ENCODE data around the gene HSD11B2. TPM values are rescaled to one million over a fixed set of nuclear protein-coding genes. Genes with fewer than 3 reads are reported as not detected.

The HSD11B2 gene
- total and polyA plus RNA-seq, 3 experiments from 2014 or later = 1.1 to 1.5 TPM; not detected in 1

DNA sequence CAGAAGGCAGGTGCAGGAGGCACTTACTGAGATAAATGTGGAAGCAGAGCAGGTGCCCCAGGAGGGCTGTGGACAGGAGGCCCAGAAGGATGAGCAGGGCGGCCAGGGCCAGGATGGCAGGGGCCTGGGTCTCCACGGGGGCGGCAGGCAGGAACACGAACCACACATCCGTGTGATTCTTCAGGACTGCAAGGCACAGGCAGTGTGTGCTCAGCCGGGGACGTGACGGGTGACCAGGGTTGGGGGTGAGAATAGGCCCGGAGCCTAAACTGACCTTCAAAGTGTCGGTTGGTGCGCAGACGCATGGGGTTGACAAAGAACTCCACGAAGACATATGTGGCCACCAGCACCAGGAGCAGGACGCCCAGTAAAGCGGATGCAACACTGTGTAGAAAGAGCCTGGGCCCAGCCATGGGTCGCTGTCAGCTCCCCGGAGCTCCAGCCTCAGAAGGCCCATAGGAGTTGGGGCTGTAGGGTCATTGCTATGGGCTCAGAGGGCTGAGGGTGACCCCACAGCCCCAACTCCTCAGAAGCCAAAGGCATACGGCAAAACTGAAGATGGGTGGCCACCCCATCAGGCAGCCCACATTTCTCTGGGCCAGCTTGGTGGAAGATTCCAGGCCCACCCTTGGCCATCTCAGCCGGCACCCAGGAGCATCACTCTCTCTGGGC lies 32.2 kb upstream of the HSD11B2 start:
- no peak overlapping the region for H3K4me3 Mint-ChIP-seq
- no peaks in the 10 kb centered on the region for H3K36me3 ChIP-seq (ENCODE audit: insufficient read depth, low read length)
- no peaks in the 10 kb centered on the region for H3K9me3 Mint-ChIP-seq
- H3K27me3 ChIP-seq (ENCODE audit: insufficient read depth, low read length, poor library complexity, severe bottlenecking) = peaks cover 17% of the 10 kb centered on the region
- H3K27ac ChIP-seq (ENCODE audit: low read depth, low read length) = no peak overlapping the region
- H3K4me3 ChIP-seq (ENCODE audit: low read length) = no peak overlapping the region
- H3K27ac Mint-ChIP-seq = no peak overlapping the region
- peaks cover 5% of the 10 kb centered on the region for H3K4me1 ChIP-seq (ENCODE audit: insufficient read depth, low read length)
- POLR2A ChIA-PET = no interaction called here
- H3K4me1 Mint-ChIP-seq = peaks cover 0 to 10% (median 4%) of the 10 kb centered on the region in 3 donors
- no peaks in the 10 kb centered on the region for H3K9me3 ChIP-seq (ENCODE audit: low read length)
- CTCF ChIA-PET = no interaction called here
- peaks cover 22 to 34% of the 10 kb centered on the region in 2 donors for H3K27me3 Mint-ChIP-seq
- no peaks in the 10 kb centered on the region for H3K36me3 Mint-ChIP-seq
- DNase-seq = no peak

DNA sequence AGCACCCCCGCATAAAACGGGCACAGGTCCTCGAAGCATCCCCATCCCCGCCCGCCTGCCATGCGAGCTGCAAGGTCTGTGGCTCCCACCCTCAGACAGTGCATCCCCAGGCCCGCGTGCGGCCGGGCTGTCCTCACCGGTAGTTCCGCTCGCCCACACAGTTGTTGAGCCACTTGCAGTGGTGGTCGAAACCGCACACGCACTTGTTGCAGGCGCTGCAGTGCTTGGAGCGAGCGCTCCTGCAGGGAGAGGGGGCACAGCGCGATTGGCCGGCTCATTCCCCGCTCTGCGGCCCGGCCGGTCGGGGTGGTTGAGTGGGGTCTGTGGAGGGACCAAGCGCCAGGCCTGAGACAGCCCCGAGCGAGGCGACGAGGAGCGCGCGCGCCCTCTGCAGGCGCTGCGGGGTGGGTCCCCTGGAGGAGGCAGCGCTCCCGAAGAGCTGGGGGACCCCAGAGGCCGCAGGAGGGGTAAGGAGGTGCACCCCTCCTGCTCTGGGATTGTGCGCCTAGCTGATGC lies 31.6 kb upstream of the HSD11B2 start:
- Mint-ChIP-seq H3K36me3 (no peaks in the 10 kb centered on the region), H3K27me3 (peaks cover 19 to 28% of the 10 kb centered on the region in 2 donors), H3K4me3 (no peak overlapping the region), H3K9me3 (no peaks in the 10 kb centered on the region), H3K27ac (no peak overlapping the region), H3K4me1 (peaks cover 0 to 4% (median under 1%) of the 10 kb centered on the region in 3 donors)
- no peaks in the 10 kb centered on the region for H3K36me3 ChIP-seq (ENCODE audit: insufficient read depth, low read length)
- H3K27ac ChIP-seq (ENCODE audit: low read depth, low read length) = no peak overlapping the region
- H3K27me3 ChIP-seq (ENCODE audit: insufficient read depth, low read length, poor library complexity, severe bottlenecking) = peaks cover 11% of the 10 kb centered on the region
- H3K9me3 ChIP-seq (ENCODE audit: low read length) = no peaks in the 10 kb centered on the region
- no peaks in the 10 kb centered on the region for H3K4me1 ChIP-seq (ENCODE audit: insufficient read depth, low read length)
- ChIA-PET POLR2A (no interaction called here), CTCF (interaction anchor here (0.6 to 1.3 kb wide), 3 partner anchors 9 to 116 kb away, joined by 3 to 4 read pairs (median 3); no protein-coding TSS in a partner anchor)
- peak in 4 of 5 donors; percentile 14 to 36 (median 24) for DNase-seq
- no peak overlapping the region for H3K4me3 ChIP-seq (ENCODE audit: low read length)

DNA sequence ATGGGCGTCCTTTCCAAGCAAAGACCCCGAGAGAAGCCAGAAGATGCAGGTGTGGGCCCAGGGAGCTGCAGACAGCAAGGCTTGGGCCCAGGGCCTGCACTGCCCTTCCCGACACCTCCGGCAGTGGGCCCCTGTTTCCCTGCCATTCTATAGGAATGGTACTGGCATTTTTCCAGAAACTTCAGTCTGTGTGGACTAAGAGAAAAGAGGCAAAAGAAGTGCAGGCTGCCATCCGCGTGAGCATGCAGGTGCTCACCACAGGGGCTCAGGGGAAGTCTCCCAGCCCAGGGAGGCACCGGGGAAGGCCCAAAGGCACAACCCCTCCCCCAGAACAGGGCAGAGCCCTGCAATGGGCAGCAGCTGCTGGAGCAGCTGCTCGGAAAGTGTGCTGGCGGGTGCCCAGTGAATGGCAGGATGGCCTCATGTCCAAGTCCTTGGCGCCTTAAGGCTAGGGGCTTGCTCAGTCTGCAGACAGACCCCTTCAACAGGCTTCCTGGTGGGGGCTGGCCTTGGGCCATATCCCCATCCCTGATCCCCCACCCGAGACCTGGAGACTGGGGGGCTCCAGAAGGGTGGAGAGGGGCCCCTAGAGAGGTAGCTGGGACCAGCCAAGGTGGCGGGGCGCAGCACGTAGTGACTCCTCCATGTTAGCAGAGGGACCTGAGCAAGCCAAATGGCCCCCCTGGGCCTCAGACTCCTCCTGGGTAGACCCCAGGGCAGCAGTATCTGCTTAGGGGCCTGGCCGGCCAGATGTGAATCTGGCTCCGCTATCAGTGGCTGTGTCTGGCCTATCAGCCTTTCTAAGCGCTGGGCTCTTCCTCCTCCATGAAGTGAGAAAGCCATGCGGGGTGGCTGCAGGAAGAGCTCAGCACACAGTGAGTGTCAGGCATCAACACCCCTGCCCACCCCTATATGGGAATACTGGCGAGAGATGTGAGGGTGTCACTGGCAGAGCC lies 30.9 kb upstream of the HSD11B2 start:
- H3K9me3 Mint-ChIP-seq = no peaks in the 10 kb centered on the region
- Histone ChIP-seq H3K27ac (ENCODE audit: low read depth, low read length) (no peak overlapping the region), H3K27me3 (ENCODE audit: insufficient read depth, low read length, poor library complexity, severe bottlenecking) (peaks cover 6% of the 10 kb centered on the region), H3K4me1 (ENCODE audit: insufficient read depth, low read length) (no peaks in the 10 kb centered on the region), H3K36me3 (ENCODE audit: insufficient read depth, low read length) (no peaks in the 10 kb centered on the region), H3K9me3 (ENCODE audit: low read length) (no peaks in the 10 kb centered on the region), H3K4me3 (ENCODE audit: low read length) (no peak overlapping the region)
- ChIA-PET CTCF (interaction anchor here (0.6 to 1.3 kb wide), 3 partner anchors 9 to 116 kb away, joined by 3 to 4 read pairs (median 3); no protein-coding TSS in a partner anchor), POLR2A (no interaction called here)
- H3K4me3 Mint-ChIP-seq = no peak overlapping the region
- peaks cover 0 to 3% (median 0%) of the 10 kb centered on the region in 3 donors for H3K4me1 Mint-ChIP-seq
- H3K27ac Mint-ChIP-seq = no peak overlapping the region
- H3K36me3 Mint-ChIP-seq = no peaks in the 10 kb centered on the region
- peaks cover 15 to 27% of the 10 kb centered on the region in 2 donors for H3K27me3 Mint-ChIP-seq
- DNase-seq = no peak

DNA sequence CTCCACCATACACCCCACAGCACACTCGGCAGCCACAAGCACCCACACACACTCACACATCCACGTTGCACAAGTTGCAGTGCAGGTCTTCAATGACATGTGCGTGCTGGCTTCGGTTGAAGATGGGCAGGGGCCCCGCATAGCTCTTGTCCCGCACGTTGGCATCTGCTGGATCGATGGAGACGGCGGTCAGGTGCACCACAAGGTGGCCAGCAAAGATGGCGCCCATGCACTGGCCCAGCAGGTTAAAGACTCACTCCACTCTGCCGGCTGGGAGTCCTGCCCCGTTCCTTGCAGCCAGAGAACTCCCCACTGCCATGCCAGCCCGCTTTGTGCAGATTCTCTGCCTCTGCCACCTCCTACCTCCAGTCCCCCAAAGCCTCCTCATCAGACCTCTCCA lies 30.0 kb upstream of the HSD11B2 start:
- Mint-ChIP-seq H3K9me3 (no peaks in the 10 kb centered on the region), H3K36me3 (no peaks in the 10 kb centered on the region), H3K4me3 (no peak overlapping the region), H3K4me1 (no peaks in the 10 kb centered on the region), H3K27ac (no peak overlapping the region), H3K27me3 (peaks cover 9 to 20% of the 10 kb centered on the region in 2 donors)
- no peaks in the 10 kb centered on the region for H3K4me1 ChIP-seq (ENCODE audit: insufficient read depth, low read length)
- no peak overlapping the region for H3K4me3 ChIP-seq (ENCODE audit: low read length)
- CTCF ChIA-PET = no interaction called here
- no peaks in the 10 kb centered on the region for H3K27me3 ChIP-seq (ENCODE audit: insufficient read depth, low read length, poor library complexity, severe bottlenecking)
- POLR2A ChIA-PET = no interaction called here
- no peaks in the 10 kb centered on the region for H3K36me3 ChIP-seq (ENCODE audit: insufficient read depth, low read length)
- H3K9me3 ChIP-seq (ENCODE audit: low read length) = no peaks in the 10 kb centered on the region
- no peak for DNase-seq
- H3K27ac ChIP-seq (ENCODE audit: low read depth, low read length) = no peak overlapping the region

DNA sequence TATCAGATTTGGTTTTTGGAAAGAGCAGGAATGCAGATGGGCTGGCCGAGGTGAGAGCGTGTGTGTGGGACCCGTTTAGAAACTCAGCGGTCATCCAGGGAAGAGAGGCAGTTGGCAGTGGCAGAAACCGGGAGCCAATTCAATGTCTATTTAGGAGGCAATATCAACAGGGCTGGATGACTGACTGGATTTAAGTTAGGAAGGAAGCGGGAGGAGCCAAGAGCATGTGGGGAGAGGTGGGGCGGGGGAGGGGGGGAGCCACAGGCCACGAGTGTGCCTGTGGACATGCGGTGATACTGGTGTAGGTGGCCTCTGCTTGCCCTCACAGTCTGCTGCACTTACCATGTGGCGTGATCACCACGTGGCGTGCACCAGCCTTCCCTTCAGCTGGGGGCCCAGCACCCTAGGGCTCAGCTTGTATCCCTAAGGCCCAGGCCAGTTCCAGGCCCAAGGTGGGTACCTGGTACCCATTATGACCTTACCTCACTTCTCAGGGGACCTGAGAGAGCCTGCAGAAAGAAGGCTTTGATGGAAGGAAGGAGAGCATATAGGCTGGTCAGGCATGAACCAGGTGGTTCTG lies 26.9 kb upstream of the HSD11B2 start:
- no peaks in the 10 kb centered on the region for H3K9me3 ChIP-seq (ENCODE audit: low read length)
- Mint-ChIP-seq H3K27ac (no peak overlapping the region), H3K9me3 (no peaks in the 10 kb centered on the region), H3K36me3 (no peaks in the 10 kb centered on the region), H3K27me3 (peaks cover 9 to 15% of the 10 kb centered on the region in 2 donors), H3K4me3 (no peak overlapping the region), H3K4me1 (no peaks in the 10 kb centered on the region)
- ChIA-PET CTCF (no interaction called here), POLR2A (interaction anchor here (0.5 kb wide), 1 partner anchor 186 kb away, joined by 3 read pairs; no protein-coding TSS in a partner anchor)
- no peak overlapping the region for H3K4me3 ChIP-seq (ENCODE audit: low read length)
- no peak for DNase-seq
- H3K4me1 ChIP-seq (ENCODE audit: insufficient read depth, low read length) = no peaks in the 10 kb centered on the region
- no peaks in the 10 kb centered on the region for H3K27me3 ChIP-seq (ENCODE audit: insufficient read depth, low read length, poor library complexity, severe bottlenecking)
- H3K36me3 ChIP-seq (ENCODE audit: insufficient read depth, low read length) = no peaks in the 10 kb centered on the region
- H3K27ac ChIP-seq (ENCODE audit: low read depth, low read length) = no peak overlapping the region

DNA sequence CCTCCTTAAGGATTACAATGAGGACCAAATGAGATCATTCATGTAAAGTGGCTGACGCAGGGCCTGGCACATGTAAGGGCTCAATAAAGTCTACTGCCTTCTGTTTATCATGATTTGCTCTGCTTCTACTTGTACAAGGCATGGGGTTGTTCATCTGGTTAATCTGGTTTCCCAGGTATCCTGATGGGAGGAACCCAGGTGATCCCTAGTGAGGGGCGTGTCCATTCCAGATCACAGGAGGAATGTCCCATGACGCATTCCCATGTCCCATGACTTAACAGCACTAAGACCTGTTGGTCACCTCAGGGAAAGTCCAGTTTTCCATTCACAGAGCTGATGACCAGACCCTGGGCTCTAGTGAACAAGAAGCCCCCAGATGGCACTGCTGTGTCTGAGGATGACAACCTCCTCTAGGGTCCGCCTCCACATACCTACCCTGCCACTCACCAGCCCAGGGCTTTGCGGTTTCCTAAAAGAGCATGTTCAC lies 26.1 kb upstream of the HSD11B2 start:
- Mint-ChIP-seq H3K4me3 (no peak overlapping the region), H3K4me1 (no peaks in the 10 kb centered on the region), H3K27me3 (peaks cover 12 to 21% of the 10 kb centered on the region in 2 donors), H3K36me3 (no peaks in the 10 kb centered on the region), H3K27ac (peak overlapping the region in 1 of 8 donors; percentile 74), H3K9me3 (no peaks in the 10 kb centered on the region)
- Histone ChIP-seq H3K9me3 (ENCODE audit: low read length) (no peaks in the 10 kb centered on the region), H3K4me1 (ENCODE audit: insufficient read depth, low read length) (no peaks in the 10 kb centered on the region), H3K4me3 (ENCODE audit: low read length) (no peak overlapping the region), H3K27ac (ENCODE audit: low read depth, low read length) (no peak overlapping the region), H3K36me3 (ENCODE audit: insufficient read depth, low read length) (no peaks in the 10 kb centered on the region), H3K27me3 (ENCODE audit: insufficient read depth, low read length, poor library complexity, severe bottlenecking) (no peaks in the 10 kb centered on the region)
- CTCF ChIA-PET = no interaction called here
- DNase-seq = no peak
- POLR2A ChIA-PET = no interaction called here

DNA sequence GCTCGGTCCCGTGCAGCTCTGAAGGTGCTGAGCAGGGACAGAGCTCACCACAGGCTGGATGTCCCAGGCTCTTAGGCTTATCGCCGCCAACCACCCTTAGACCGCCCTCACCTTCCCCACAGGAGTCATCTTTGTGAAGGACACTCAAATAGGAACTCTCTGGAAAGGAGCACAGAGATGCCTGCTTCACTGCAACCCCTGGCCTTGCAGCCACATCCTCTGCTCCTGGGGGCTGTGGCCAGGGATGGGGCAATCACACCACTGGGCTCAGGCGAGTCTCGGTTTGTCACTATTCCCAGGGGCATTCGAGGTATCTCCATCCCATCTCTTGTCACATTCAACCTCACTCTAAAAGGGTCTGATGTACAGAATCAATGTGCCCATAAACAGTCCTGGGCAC lies 25.6 kb upstream of the HSD11B2 start:
- no peak overlapping the region for H3K27ac Mint-ChIP-seq
- POLR2A ChIA-PET = no interaction called here
- CTCF ChIA-PET = no interaction called here
- H3K4me3 Mint-ChIP-seq = no peak overlapping the region
- Histone ChIP-seq H3K36me3 (ENCODE audit: insufficient read depth, low read length) (no peaks in the 10 kb centered on the region), H3K4me3 (ENCODE audit: low read length) (no peak overlapping the region), H3K27me3 (ENCODE audit: insufficient read depth, low read length, poor library complexity, severe bottlenecking) (no peaks in the 10 kb centered on the region), H3K4me1 (ENCODE audit: insufficient read depth, low read length) (no peaks in the 10 kb centered on the region), H3K27ac (ENCODE audit: low read depth, low read length) (no peak overlapping the region), H3K9me3 (ENCODE audit: low read length) (no peaks in the 10 kb centered on the region)
- H3K27me3 Mint-ChIP-seq = peaks cover 12 to 21% of the 10 kb centered on the region in 2 donors
- no peak for DNase-seq
- H3K9me3 Mint-ChIP-seq = no peaks in the 10 kb centered on the region
- no peaks in the 10 kb centered on the region for H3K36me3 Mint-ChIP-seq
- H3K4me1 Mint-ChIP-seq = no peaks in the 10 kb centered on the region
